ENCODE data around the gene RIPOR3.
A peak's percentile ranks its signal among the peaks of the same experiment; 100 is the strongest.

GRCh38 chr20:50690650-50691572 lies at the start of gene RIPOR3:
- TF ChIP-seq POLR2A (IDR thresholded peaks at IDR 0.05; ENCODE audit: low read length): peak; percentile 67
- TF ChIP-seq GATA1 (IDR thresholded peaks at IDR 0.05; ENCODE audit: low read depth, low read length): peak; percentile 97
